GM12873 (cell line): ENCODE measurements around the gene LSM12.

Experiments used
- TF ChIP-seq, protein P1 (sequence below): IDR thresholded peaks from 2 replicates; pipeline ENCODE4 v1.5.1; 2012; ENCODE audit warnings: low read depth, mild to moderate bottlenecking, moderate library complexity, low read length, control low read depth; ENCODE audit not compliant: insufficient read depth; ENCODE audit errors: missing control alignments

Gene LSM12

DNA sequence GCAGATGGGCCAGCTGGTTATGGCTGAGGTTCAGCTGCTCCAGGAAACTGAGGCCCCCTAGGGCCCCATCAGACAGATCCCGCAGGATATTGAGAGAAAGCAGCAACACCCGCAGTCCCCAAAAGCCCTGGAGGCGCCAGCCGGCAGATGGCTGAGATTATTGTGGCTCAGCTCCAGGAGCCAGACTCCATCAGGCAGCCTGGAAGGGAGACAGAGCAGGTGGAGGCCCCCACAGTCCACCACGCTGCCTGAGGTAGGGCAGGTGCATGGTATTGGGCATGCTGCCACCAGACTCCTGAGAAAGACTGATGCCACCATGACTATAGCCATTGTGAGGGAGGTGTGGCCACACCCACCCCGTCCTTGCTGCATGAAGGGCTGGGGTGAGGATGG is 42.2 kb downstream of the LSM12 start:
- TF ChIP-seq, protein P1, sequence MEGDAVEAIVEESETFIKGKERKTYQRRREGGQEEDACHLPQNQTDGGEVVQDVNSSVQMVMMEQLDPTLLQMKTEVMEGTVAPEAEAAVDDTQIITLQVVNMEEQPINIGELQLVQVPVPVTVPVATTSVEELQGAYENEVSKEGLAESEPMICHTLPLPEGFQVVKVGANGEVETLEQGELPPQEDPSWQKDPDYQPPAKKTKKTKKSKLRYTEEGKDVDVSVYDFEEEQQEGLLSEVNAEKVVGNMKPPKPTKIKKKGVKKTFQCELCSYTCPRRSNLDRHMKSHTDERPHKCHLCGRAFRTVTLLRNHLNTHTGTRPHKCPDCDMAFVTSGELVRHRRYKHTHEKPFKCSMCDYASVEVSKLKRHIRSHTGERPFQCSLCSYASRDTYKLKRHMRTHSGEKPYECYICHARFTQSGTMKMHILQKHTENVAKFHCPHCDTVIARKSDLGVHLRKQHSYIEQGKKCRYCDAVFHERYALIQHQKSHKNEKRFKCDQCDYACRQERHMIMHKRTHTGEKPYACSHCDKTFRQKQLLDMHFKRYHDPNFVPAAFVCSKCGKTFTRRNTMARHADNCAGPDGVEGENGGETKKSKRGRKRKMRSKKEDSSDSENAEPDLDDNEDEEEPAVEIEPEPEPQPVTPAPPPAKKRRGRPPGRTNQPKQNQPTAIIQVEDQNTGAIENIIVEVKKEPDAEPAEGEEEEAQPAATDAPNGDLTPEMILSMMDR: no peak

DNA sequence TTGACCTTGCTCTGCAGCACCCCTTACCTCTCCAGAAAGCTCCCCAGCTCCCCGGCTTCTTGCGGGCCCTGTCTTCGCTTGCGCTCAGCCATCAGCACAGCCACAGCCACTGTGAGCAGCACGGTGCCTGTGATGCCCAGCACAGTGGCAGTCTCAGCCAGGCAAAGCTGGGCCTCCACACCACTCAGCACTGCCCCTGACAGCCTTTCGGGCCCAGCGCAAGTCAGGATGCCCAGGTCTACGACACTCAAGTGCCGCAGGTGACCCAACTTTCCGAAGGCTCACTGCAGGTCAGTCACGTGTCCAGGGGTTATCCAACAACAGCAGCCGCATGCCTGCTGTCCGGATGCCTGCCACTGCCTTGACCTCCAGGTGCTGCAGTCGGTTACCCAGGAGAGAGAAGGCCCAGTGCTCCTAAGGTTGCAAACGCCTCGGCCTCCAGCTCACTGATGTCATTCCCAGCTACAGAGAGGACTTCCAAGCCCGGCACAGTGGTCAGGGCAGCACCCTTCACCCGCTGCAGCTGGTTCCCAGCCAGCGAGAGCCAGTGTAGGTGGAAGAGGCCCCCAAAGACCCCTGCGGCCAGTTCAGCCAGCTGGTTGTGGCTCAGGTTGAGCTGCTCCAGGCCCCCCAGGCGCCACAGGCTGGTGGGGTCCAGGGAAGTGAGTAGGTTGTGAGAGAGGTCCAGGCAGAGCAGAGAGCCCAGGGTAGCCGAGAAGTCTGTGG is 42.8 kb downstream of the LSM12 start:
- TF ChIP-seq, protein P1: no peak

DNA sequence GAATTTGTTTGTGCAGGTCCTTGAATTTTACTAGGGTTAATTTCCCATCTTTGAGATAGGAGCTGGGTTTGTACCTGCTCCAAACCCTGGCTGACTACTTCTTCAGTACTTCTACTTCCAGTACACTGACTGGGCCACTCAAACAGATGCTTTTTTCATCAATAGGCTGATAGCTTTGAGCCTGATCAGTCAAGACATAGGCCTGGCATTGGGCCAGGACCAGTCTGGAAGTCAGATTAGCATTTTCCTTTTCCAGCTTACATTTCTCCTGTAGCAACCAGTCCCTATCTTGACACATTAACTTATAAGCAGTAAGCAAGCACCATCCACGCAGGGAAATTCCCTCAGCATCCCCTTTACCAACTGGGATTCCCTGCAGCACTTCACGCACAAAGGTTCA is 44.2 kb downstream of the LSM12 start:
- TF ChIP-seq, protein P1: no peak

DNA sequence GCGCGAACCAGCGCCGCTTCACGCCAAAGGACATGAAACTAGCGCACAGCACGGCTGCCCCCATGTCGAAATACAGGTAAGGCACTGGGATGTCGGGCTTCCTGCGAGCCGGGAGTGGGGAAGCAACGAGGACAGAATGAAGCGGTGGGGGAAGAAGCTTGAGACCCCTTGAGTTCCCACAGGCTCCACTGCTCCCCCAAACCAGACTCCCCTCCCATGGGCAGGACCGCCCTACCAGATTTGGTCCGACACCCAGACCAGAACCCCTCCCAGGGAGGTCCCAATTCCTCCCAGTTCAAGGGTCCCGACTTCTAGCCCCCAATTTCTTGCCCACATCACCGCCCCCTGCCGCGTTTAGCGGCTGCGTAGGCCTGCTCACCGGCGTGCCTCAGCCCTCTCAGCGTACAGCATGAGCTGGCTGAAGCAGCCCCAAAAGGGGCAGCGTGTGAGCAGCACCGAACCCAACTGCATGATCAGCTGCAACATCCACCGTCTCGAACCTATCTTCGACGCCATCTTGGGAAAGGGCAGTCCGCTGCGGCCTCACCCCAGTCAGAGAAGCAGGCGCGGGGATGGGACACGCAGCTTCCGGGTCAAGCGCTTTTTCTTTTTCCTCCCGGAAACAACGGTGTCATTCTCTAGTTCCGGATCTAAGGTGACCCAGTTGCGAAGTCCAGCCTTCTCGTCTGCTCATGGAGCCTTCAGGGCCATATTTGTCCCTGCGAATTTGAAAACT is 51.9 kb downstream of the LSM12 start, which contains the start of gene TMEM101:
TSS of gene TMEM101 (minus strand) at position 527 of the 736 bp plus-strand sequence. CDS start at position 516, 11 bp downstream.
- TF ChIP-seq, protein P1: no peak

DNA sequence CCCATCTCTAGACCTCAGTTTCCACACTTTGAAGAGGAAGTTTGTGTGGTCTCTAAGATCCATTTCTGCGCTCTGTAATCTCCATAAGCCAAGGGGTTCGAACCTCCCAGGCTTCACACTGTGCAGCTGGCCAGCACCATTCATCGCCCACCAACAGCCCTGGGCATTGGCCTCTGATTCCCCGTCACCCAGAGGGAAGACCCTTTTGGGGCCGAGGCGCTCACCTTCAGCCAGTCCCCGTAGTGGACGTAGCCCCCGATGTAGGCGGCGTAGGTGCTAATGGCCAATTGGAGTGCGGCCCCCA is 52.4 kb downstream of the LSM12 start:
- TF ChIP-seq, protein P1: no peak

DNA sequence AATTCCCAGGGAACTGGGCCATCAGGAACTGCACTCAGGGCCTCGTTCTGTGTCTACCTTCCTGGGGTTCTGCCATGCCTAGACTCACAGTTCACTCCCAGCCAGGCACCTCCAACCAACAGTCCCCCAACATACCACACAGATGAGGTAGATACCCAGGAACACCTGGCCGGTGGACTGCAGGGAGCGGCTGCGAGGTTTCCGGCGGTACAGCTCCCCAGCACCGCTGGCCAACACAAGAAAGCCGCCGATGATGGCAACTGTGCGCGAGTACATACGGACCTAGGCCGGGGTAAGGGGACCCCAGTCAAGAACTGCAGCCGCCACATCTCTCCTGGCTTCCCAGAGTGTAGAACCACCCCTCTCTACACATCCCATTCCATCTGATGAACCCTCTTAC is 53.6 kb downstream of the LSM12 start:
- TF ChIP-seq, protein P1: no peak

DNA sequence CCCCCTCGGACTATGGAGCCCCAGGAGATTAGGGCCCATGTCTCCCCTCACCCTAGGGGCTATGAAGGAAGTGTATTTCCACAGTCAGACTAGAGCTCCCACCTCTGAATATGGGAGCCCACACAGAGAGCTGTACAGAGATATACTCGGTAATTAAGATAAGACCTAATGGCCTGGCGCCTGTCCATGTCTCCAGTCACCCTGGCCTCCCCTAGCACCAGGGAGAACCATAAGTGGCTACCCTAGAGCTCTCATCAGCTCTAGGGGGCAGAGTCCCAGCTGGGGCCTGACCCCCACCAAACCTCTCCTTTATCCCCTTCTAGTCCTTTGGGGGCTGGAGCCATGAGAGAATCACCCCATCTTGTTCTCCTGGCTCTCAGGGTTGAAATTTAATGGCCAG is 54.1 kb downstream of the LSM12 start:
- TF ChIP-seq, protein P1: no peak
